Upper lobe of left lung (tissue), 4 donors: ENCODE results near the gene SGCE.

ENCODE experiments used
- EP300 ChIP-seq, 4 donors: sonication (generic); formaldehyde crosslinking; IDR thresholded peaks; one replicate each; pipeline ENCODE4 v1.5.1; 2017; ENCODE audit warnings: antibody characterized with exemption in 4 of 4, control low read depth in 2 of 4
- POLR2A ChIP-seq, 4 donors: fragments of 450-650 bp; IDR thresholded peaks; one replicate each; pipeline ENCODE4 v1.5.1; 2016 to 2017; ENCODE audit warnings: antibody characterized with exemption in 4 of 4, mild to moderate bottlenecking in 2 of 4
- POLR2AphosphoS5 ChIP-seq, 2 donors: sonication (generic); formaldehyde crosslinking; IDR thresholded peaks; one replicate each; pipeline ENCODE4 v1.5.1; 2017; ENCODE audit warnings: antibody characterized with exemption in 2 of 2
- TF ChIP-seq, protein P1 (sequence below), 6 experiments: fragments of 450-650 bp in 4 of 6; fragments of 200-600 bp in 2 of 6; sonication (generic) in 2 of 6; IDR thresholded peaks; one replicate each; pipeline ENCODE4 v1.5.1; 2016 to 2019; ENCODE audit warnings: antibody characterized with exemption in 6 of 6

DNA sequence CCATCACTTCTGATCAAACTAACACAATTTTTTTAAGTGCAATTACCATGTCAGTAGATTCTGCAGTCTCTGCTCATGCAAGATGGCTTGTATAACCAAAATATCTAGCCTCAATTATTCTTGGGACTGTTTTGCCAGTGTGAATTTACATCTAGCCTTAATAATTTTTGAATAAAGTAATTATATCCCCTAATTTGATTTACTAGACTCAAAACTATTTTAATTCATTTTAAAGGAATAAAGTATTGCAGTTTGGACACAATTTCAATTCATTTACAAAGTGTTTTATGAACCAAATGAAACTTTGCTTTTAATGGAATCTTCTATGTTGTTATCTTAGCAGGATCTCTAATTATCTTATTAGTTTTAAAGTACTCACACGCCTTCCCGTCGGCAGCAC is 55.7 kb downstream of the SGCE start:
- TF ChIP-seq, protein P1, sequence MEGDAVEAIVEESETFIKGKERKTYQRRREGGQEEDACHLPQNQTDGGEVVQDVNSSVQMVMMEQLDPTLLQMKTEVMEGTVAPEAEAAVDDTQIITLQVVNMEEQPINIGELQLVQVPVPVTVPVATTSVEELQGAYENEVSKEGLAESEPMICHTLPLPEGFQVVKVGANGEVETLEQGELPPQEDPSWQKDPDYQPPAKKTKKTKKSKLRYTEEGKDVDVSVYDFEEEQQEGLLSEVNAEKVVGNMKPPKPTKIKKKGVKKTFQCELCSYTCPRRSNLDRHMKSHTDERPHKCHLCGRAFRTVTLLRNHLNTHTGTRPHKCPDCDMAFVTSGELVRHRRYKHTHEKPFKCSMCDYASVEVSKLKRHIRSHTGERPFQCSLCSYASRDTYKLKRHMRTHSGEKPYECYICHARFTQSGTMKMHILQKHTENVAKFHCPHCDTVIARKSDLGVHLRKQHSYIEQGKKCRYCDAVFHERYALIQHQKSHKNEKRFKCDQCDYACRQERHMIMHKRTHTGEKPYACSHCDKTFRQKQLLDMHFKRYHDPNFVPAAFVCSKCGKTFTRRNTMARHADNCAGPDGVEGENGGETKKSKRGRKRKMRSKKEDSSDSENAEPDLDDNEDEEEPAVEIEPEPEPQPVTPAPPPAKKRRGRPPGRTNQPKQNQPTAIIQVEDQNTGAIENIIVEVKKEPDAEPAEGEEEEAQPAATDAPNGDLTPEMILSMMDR (IDR thresholded peaks at IDR 0.05): no peak
- TF ChIP-seq POLR2AphosphoS5 (IDR thresholded peaks at IDR 0.05): no peak
- TF ChIP-seq EP300 (IDR thresholded peaks at IDR 0.05): no peak
- no peak for TF ChIP-seq POLR2A (IDR thresholded peaks at IDR 0.05)
